Measurements from ENCODE around the gene RPH3AL.

- no peak for TF ChIP-seq CTCF (IDR thresholded peaks at IDR 0.05)
- TF ChIP-seq POLR2AphosphoS5 (IDR thresholded peaks at IDR 0.05), result no peak
These were observed 169.6 kb downstream of the RPH3AL start for GRCh38 chr17:183021-183420.

All from prostate gland (tissue), 2 donors.